Neural progenitor cell (in vitro differentiated cells): ENCODE measurements around the gene VPS51. TPM values are rescaled to one million over a fixed set of nuclear protein-coding genes. Genes with fewer than 3 reads are reported as not detected.

Experiments
- DNase-seq: peaks from one replicate; pipeline ENCODE4 v3.0.0-alpha.2; 2016; ENCODE audit warnings: low spot score
- H2AFZ ChIP-seq: fragments of 200-600 bp; sonication (generic); replicated peaks from 2 replicates; pipeline ENCODE4 v1.6.1; 2016; ENCODE audit warnings: antibody characterized with exemption
- H3F3A ChIP-seq: fragments of 200-600 bp; sonication (generic); 2 replicates; pipeline ENCODE4 v1.6.1; 2016; ENCODE audit warnings: antibody characterized with exemption, low read depth
- H3K27ac ChIP-seq: fragments of 200-600 bp; sonication (generic); 2 replicates; pipeline ENCODE4 v1.5.1; 2016; ENCODE audit warnings: mild to moderate bottlenecking
- H3K27me3 ChIP-seq: fragments of 200-600 bp; sonication (generic); 2 replicates; pipeline ENCODE4 v1.6.1; 2016; ENCODE audit warnings: mild to moderate bottlenecking, moderate library complexity
- H3K36me3 ChIP-seq: fragments of 200-600 bp; sonication (generic); 2 replicates; pipeline ENCODE4 v1.5.1; 2016
- H3K4me1 ChIP-seq: fragments of 200-600 bp; sonication (generic); 2 replicates; pipeline ENCODE4 v1.6.1; 2016; ENCODE audit warnings: mixed run types
- H3K4me2 ChIP-seq: fragments of 200-600 bp; sonication (generic); 2 replicates; pipeline ENCODE4 v1.6.1; 2016
- H3K4me3 ChIP-seq: fragments of 200-600 bp; sonication (generic); 2 replicates; pipeline ENCODE4 v1.5.1; 2016
- H3K79me2 ChIP-seq: fragments of 200-600 bp; sonication (generic); 2 replicates; pipeline ENCODE4 v1.6.1; 2016; ENCODE audit warnings: low read depth
- H3K9ac ChIP-seq: fragments of 200-600 bp; sonication (generic); 2 replicates; pipeline ENCODE4 v1.6.1; 2016
- H3K9me3 ChIP-seq: fragments of 200-600 bp; sonication (generic); 2 replicates; pipeline ENCODE4 v1.5.1; 2016; ENCODE audit warnings: low read depth
- H4K20me1 ChIP-seq: fragments of 200-600 bp; sonication (generic); 2 replicates; pipeline ENCODE4 v1.6.1; 2016; ENCODE audit warnings: low read depth
- H3K27ac Mint-ChIP-seq: 3 replicates; pipeline ENCODE4 v1.8.0; 2021; ENCODE audit warnings: mixed read lengths
- H3K27me3 Mint-ChIP-seq: 2 replicates; pipeline ENCODE4 v1.8.0; 2022; ENCODE audit warnings: low read depth, mild to moderate bottlenecking, inconsistent platforms, moderate library complexity, mixed read lengths; ENCODE audit not compliant: insufficient read depth
- H3K36me3 Mint-ChIP-seq: 3 replicates; pipeline ENCODE4 v1.8.0; 2021; ENCODE audit warnings: mixed read lengths
- H3K4me1 Mint-ChIP-seq: 3 replicates; pipeline ENCODE4 v1.8.0; 2021; ENCODE audit warnings: mixed read lengths
- H3K4me3 Mint-ChIP-seq: 3 replicates; pipeline ENCODE4 v1.8.0; 2021; ENCODE audit warnings: mild to moderate bottlenecking, moderate library complexity, mixed read lengths
- H3K9me3 Mint-ChIP-seq: 3 replicates; pipeline ENCODE4 v1.8.0; 2020; ENCODE audit warnings: mixed read lengths
- CTCF ChIP-seq: fragments of 200-600 bp; sonication (generic); IDR thresholded peaks from 2 replicates; pipeline ENCODE4 v1.5.1; 2017; ENCODE audit warnings: antibody characterized with exemption, mild to moderate bottlenecking
- EZH2 ChIP-seq: fragments of 200-600 bp; sonication (generic); IDR thresholded peaks from 2 replicates; pipeline ENCODE4 v1.6.1; 2017; ENCODE audit warnings: antibody characterized with exemption, mild to moderate bottlenecking, moderate library complexity
- EZH2phosphoT487 ChIP-seq: fragments of 200-600 bp; sonication (generic); IDR thresholded peaks from 2 replicates; pipeline ENCODE4 v1.6.1; 2017; ENCODE audit warnings: antibody characterized with exemption
- total RNA-seq: library from RNA; depleted of rRNA; stranded (reverse); fragments of >200 nt; gene quantifications from 2 replicates; pipeline ENCODE4 v1.2.3, GENCODE V29; 2015; ENCODE audit warnings: low replicate concordance

The VPS51 gene
- total RNA-seq, 1 donor from 2014 or later, result 80.4 TPM

GRCh38 chr11:65125197-65126056, 29.4 kb downstream of the VPS51 start:
- H3F3A ChIP-seq, result peaks cover 29% of the 10 kb centered on the region
- H3K27me3 ChIP-seq, result no peaks in the 10 kb centered on the region
- Mint-ChIP-seq H3K4me3 (peak overlapping the region; percentile 50), H3K27me3 (peaks cover 7% of the 10 kb centered on the region), H3K4me1 (peaks cover 17% of the 10 kb centered on the region), H3K9me3 (no peaks in the 10 kb centered on the region), H3K36me3 (peaks cover 4% of the 10 kb centered on the region), H3K27ac (no peak overlapping the region)
- no peak overlapping the region for H3K27ac ChIP-seq
- no peaks in the 10 kb centered on the region for H3K9me3 ChIP-seq
- TF ChIP-seq EZH2phosphoT487 (no peak), CTCF (no peak)
- peaks cover 10% of the 10 kb centered on the region for H3K4me1 ChIP-seq
- H3K9ac ChIP-seq, result no peak overlapping the region
- no peak overlapping the region for H3K4me2 ChIP-seq
- no peak for DNase-seq
- no peak overlapping the region for H2AFZ ChIP-seq
- no peak overlapping the region for H3K4me3 ChIP-seq
- peaks cover 43% of the 10 kb centered on the region for H3K79me2 ChIP-seq
- H3K36me3 ChIP-seq, result peaks cover 2% of the 10 kb centered on the region
- H4K20me1 ChIP-seq, result peaks cover 6% of the 10 kb centered on the region

- DNase-seq, result no peak
- H3K4me3 Mint-ChIP-seq, result peak overlapping the region; percentile 14
- Histone ChIP-seq H3K4me3 (no peak overlapping the region), H3K4me1 (peaks cover 4% of the 10 kb centered on the region), H2AFZ (no peak overlapping the region), H3K9ac (no peak overlapping the region), H3F3A (peaks cover 20% of the 10 kb centered on the region), H4K20me1 (no peaks in the 10 kb centered on the region), H3K27ac (no peak overlapping the region), H3K27me3 (no peaks in the 10 kb centered on the region), H3K79me2 (peaks cover 30% of the 10 kb centered on the region), H3K4me2 (no peak overlapping the region), H3K36me3 (no peaks in the 10 kb centered on the region), H3K9me3 (no peaks in the 10 kb centered on the region)
- H3K27me3 Mint-ChIP-seq, result peaks cover 6% of the 10 kb centered on the region
- H3K36me3 Mint-ChIP-seq, result no peaks in the 10 kb centered on the region
- no peak for TF ChIP-seq CTCF
- TF ChIP-seq EZH2, result no peak
- no peak for TF ChIP-seq EZH2phosphoT487
- H3K27ac Mint-ChIP-seq, result no peak overlapping the region
- peaks cover 11% of the 10 kb centered on the region for H3K4me1 Mint-ChIP-seq
- no peaks in the 10 kb centered on the region for H3K9me3 Mint-ChIP-seq
Observed at GRCh38 chr11:65126624-65127274, 30.7 kb downstream of the VPS51 start.

GRCh38 chr11:65127473-65128181, 31.6 kb downstream of the VPS51 start:
- Histone ChIP-seq H3K79me2 (peaks cover 29% of the 10 kb centered on the region), H3K9me3 (no peaks in the 10 kb centered on the region), H4K20me1 (no peaks in the 10 kb centered on the region), H3F3A (peaks cover 16% of the 10 kb centered on the region), H3K27me3 (no peaks in the 10 kb centered on the region), H3K9ac (no peak overlapping the region), H2AFZ (no peak overlapping the region), H3K4me1 (peaks cover 4% of the 10 kb centered on the region), H3K4me3 (no peak overlapping the region), H3K27ac (no peak overlapping the region), H3K4me2 (no peak overlapping the region), H3K36me3 (no peaks in the 10 kb centered on the region)
- Mint-ChIP-seq H3K4me3 (no peak overlapping the region), H3K36me3 (no peaks in the 10 kb centered on the region), H3K9me3 (no peaks in the 10 kb centered on the region), H3K27ac (no peak overlapping the region), H3K4me1 (peaks cover 9% of the 10 kb centered on the region), H3K27me3 (peaks cover 4% of the 10 kb centered on the region)
- no peak for DNase-seq
- TF ChIP-seq CTCF, result no peak
- TF ChIP-seq EZH2, result no peak
- TF ChIP-seq EZH2phosphoT487, result no peak
